Right lobe of liver (tissue), 6 donors: Measurements from ENCODE around the gene ZNF292. TPM values are rescaled to one million over a fixed set of nuclear protein-coding genes. Genes with fewer than 3 reads are reported as not detected.
"Not testable (repeated sequence)": the region's sequence is repeated elsewhere in the genome, so short reads cannot be mapped to it uniquely, and the experiment has no call there.

ENCODE experiments used
- ATAC-seq, 4 donors: fragments of 200-7000 bp; cut with Tn5 transposase; one replicate each; pipeline ENCODE4 v1.9.1; 2020; ENCODE audit warnings: mild to moderate bottlenecking in 4 of 4, moderate library complexity in 4 of 4
- DNase-seq, 3 donors: peaks; one replicate each; pipeline ENCODE4 v3.0.0-alpha.2; 2020
- H3K27ac ChIP-seq, 3 donors: fragments of 200-600 bp; one replicate each; pipeline ENCODE4 v1.8.0; 2022
- H3K27me3 ChIP-seq, 2 donors: fragments of 200-600 bp; one replicate each; pipeline ENCODE4 v1.8.0; 2022
- H3K36me3 ChIP-seq, 4 donors: fragments of 200-600 bp; sonication (generic) in 1 of 4; one replicate each; pipeline versions ENCODE4 v1.5.1 to v1.8.0; 2017 to 2022; ENCODE audit warnings: control low read depth in 1 of 4
- H3K4me1 ChIP-seq, 4 donors: fragments of 200-600 bp; sonication (generic) in 1 of 4; one replicate each; pipeline versions ENCODE4 v1.5.1 to v1.8.0; 2017 to 2022; ENCODE audit warnings: control low read depth in 1 of 4
- H3K4me3 ChIP-seq, 3 donors: fragments of 200-600 bp; one replicate each; pipeline ENCODE4 v1.8.0; 2022
- H3K9me3 ChIP-seq, 4 donors: fragments of 200-600 bp; sonication (generic) in 1 of 4; one replicate each; pipeline versions ENCODE4 v1.5.1 to v1.8.0; 2017 to 2022; ENCODE audit warnings: control low read depth in 1 of 4
- POLR2A ChIP-seq: fragments of 450-650 bp; IDR thresholded peaks from one replicate; pipeline ENCODE4 v1.6.1; 2017; ENCODE audit warnings: antibody characterized with exemption, mild to moderate bottlenecking
- WGBS: methylation state at CpG from one replicate; pipeline ENCODE4 v1.1.6; 2018; ENCODE audit warnings: low coverage, low lambda C conversion rate; ENCODE audit not compliant: insufficient coverage; ENCODE audit errors: missing lambda C conversion rate; 5-methylcytosine and 5-hydroxymethylcytosine counted together
- intact Hi-C, 2 donors: fragments of 100-400 bp; cut with DNase I; formaldehyde crosslinking; loops; one replicate each; pipeline versions ENCODE4 v1.11.2 to v1.14.1; 2022
- total RNA-seq, 6 experiments: library from RNA; depleted of rRNA in 2 of 6; stranded (reverse); fragments of >200 nt in 2 of 6; fragmentation: NEBNext Ultra II Directional in 3 of 6; extraction: Animal tissue kit (Norgen Biotek cat#: 25700) in 3 of 6; gene quantifications; one replicate each; pipeline versions ENCODE4 v1.1.0 to v1.2.4, GENCODE V29; 2016 to 2023
- TF ChIP-seq, protein P1 (sequence below), 4 donors: fragments of 200-600 bp in 3 of 4; fragments of 450-650 bp in 1 of 4; IDR thresholded peaks; one replicate each; pipeline versions ENCODE4 v1.5.1 to v1.8.0; 2016 to 2022; ENCODE audit warnings: antibody characterized with exemption in 4 of 4, mild to moderate bottlenecking in 2 of 4
- donor health status: DM: no; HTN: yes; CAD: no.
- donor health status: DM: no; HTN: no; CAD: no.
- donor health status: DM: no; HTN: no; CAD: no.
- donor health status: DM: no; HTN: yes; CAD: no.
- donor health status: DM: no; HTN: yes; CAD: no.

ZNF292 gene
- total RNA-seq, 6 experiments from 2014 or later: 8.7 to 22.0 (median 11.2) TPM

DNA sequence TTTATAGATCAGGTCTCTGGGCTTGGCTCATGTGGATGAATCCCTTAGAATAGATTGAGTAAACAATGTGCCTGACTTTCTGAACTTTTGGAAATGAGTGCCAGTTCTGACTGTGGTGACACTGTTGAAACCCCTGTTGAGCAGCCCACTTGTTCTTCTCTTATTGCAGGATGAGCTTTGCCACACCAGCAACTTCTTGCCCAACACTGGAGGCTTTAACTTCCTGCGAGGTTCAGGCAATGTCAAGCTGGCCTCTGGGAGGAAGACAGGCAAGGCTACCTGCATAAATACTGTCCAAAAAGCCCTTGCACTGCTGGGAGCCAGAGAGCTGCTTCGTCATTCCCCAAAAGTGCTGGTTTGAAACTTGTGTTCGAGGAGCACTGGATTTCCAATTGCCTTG lies 134.2 kb downstream of the ZNF292 start:
- no peaks in the 10 kb centered on the region for H3K36me3 ChIP-seq
- WGBS: no CpG with 5 or more reads among the region's 3 CpGs
- no peak for DNase-seq
- H3K9me3 ChIP-seq: no peaks in the 10 kb centered on the region
- H3K27ac ChIP-seq: no peak overlapping the region
- no peak overlapping the region for H3K4me3 ChIP-seq
- TF ChIP-seq POLR2A: no peak
- TF ChIP-seq, protein P1, sequence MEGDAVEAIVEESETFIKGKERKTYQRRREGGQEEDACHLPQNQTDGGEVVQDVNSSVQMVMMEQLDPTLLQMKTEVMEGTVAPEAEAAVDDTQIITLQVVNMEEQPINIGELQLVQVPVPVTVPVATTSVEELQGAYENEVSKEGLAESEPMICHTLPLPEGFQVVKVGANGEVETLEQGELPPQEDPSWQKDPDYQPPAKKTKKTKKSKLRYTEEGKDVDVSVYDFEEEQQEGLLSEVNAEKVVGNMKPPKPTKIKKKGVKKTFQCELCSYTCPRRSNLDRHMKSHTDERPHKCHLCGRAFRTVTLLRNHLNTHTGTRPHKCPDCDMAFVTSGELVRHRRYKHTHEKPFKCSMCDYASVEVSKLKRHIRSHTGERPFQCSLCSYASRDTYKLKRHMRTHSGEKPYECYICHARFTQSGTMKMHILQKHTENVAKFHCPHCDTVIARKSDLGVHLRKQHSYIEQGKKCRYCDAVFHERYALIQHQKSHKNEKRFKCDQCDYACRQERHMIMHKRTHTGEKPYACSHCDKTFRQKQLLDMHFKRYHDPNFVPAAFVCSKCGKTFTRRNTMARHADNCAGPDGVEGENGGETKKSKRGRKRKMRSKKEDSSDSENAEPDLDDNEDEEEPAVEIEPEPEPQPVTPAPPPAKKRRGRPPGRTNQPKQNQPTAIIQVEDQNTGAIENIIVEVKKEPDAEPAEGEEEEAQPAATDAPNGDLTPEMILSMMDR (IDR thresholded peaks at IDR 0.05): no peak
- ATAC-seq: no peak
- intact Hi-C loops: no loop called here
- no peaks in the 10 kb centered on the region for H3K4me1 ChIP-seq
- H3K27me3 ChIP-seq: no peaks in the 10 kb centered on the region

DNA sequence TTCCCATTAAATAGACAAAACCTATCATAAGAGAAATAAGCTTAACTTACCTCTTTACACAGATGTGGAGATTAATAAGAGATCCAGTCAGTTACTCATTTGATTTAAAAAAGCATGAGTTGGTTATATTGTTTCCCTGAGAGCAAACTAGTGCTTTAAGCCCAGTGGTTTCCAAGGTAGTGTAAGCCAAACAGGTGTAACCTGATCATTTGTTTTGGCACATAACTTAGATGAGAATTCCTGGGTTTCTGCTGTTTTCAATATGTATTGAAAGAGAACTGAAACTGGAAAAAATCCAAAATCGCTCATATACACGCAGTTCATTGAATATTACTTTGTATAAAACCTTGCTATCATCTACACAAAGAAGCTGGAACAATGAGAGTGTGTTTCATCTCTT lies 136.5 kb downstream of the ZNF292 start:
- WGBS: 77% methylated on average over 2 of the region's 2 CpGs

DNA sequence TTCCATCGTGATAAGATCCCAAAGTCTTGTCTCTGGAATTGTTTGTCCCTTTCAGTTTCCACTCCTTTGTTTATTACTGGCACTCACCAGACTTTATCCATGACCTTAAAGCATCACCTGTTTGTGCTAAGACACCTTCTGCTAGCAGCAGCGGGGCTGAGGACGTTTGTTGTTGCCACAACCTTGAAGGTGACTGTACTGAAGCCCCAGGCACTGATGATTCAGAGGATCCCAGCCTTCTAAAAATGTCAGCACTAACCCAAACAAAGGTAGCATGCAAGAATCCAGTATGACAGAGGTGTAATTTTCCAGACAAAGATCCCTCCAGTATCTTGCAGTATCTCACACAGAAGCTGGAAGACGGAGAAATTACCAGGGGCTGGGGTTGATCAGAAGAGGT lies 138.2 kb downstream of the ZNF292 start:
- intact Hi-C loops: no loop called here
- H3K36me3 ChIP-seq: no peaks in the 10 kb centered on the region
- no peak for TF ChIP-seq POLR2A
- TF ChIP-seq, protein P1 (IDR thresholded peaks at IDR 0.05): no peak
- ATAC-seq: no peak
- no peaks in the 10 kb centered on the region for H3K9me3 ChIP-seq
- no peaks in the 10 kb centered on the region for H3K27me3 ChIP-seq
- H3K27ac ChIP-seq: no peak overlapping the region
- H3K4me3 ChIP-seq: no peak overlapping the region
- DNase-seq: no peak
- H3K4me1 ChIP-seq: no peaks in the 10 kb centered on the region
- WGBS: 68% methylated on average over 4 of the region's 4 CpGs

More for the DNA sequence above, 136.5 kb downstream of the ZNF292 start:
- no peaks in the 10 kb centered on the region for H3K27me3 ChIP-seq
- TF ChIP-seq POLR2A: no peak
- TF ChIP-seq, protein P1 (IDR thresholded peaks at IDR 0.05): no peak
- H3K4me3 ChIP-seq: no peak overlapping the region
- ATAC-seq (no peak), DNase-seq (no peak)
- H3K36me3 ChIP-seq: no peaks in the 10 kb centered on the region
- intact Hi-C loops: no loop called here
- no peak overlapping the region for H3K27ac ChIP-seq
- no peaks in the 10 kb centered on the region for H3K4me1 ChIP-seq
- no peaks in the 10 kb centered on the region for H3K9me3 ChIP-seq

DNA sequence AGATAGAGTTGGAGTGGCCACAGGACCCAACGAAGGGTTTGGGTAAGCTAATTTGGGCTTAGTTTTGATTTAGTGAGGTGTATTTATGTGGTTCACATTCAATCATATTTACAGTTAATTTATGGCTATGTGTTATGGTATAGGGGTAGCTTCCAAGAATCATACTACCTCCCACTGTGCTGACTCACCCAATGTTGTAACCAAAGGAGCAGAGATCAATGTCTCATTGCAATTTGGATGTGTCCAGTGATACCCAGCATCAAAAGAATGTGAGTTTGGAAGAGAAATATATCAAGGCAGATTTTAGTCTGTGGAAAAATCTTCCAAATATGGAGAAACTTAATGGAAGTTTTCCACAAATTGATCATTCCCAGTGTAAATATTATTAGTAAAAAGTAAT lies 141.8 kb downstream of the ZNF292 start:
- DNase-seq (no peak), ATAC-seq (no peak)
- intact Hi-C loops: no loop called here
- H3K27me3 ChIP-seq: no peaks in the 10 kb centered on the region
- no peak for TF ChIP-seq POLR2A
- TF ChIP-seq, protein P1 (IDR thresholded peaks at IDR 0.05): no peak
- 50% methylated on average over 1 of the region's 1 CpG for WGBS
- no peak overlapping the region for H3K4me3 ChIP-seq
- H3K4me1 ChIP-seq: no peaks in the 10 kb centered on the region
- no peaks in the 10 kb centered on the region for H3K36me3 ChIP-seq
- no peak overlapping the region for H3K27ac ChIP-seq
- no peaks in the 10 kb centered on the region for H3K9me3 ChIP-seq

DNA sequence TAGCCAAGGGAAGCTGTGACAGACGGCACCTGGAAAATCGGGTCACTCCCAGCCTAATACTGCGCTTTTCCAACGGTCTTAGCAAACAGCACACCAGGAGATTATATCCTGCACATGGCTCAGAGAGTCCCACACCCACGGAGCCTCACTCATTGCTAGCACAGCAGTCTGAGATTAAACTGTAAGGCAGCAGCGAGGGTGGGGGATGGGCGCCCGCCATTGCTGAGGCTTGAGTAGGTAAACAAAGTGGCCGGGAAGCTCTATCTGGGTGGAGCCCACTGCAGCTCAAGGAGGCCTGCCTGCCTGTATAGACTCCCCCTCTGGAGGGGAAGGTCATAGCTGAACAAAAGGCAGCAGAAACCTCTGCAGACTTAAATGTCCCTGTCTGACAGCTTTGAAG lies 145.9 kb downstream of the ZNF292 start:
- H3K4me1 ChIP-seq, H3K36me3 ChIP-seq, H3K4me3 ChIP-seq, intact Hi-C loops, H3K27ac ChIP-seq, H3K27me3 ChIP-seq, H3K9me3 ChIP-seq, DNase-seq, ATAC-seq: not testable (repeated sequence)
- WGBS: 68% methylated on average over 6 of the region's 9 CpGs
